NCI-H510A treated with DMSO at 0.1 percent for 48 hours (cell line): Measurements from ENCODE around the gene RTL5.

Experiments used
- DNase-seq: peaks from one replicate; lab custom pipeline; 2025; lab: John Stamatoyannopoulos, UW

Gene RTL5

GRCh38 chrX:72129661-72130060, 2.1 kb downstream of the RTL5 start:
- DNase-seq, result no peak

GRCh38 chrX:72128881-72129280, 2.8 kb downstream of the RTL5 start:
- DNase-seq, result peak; percentile 14

- DNase-seq, result no peak
Measured at GRCh38 chrX:72128183-72128834, 3.4 kb downstream of the RTL5 start.

- DNase-seq, result no peak
Measured at GRCh38 chrX:72127332-72127731, 4.4 kb downstream of the RTL5 start.

DNA sequence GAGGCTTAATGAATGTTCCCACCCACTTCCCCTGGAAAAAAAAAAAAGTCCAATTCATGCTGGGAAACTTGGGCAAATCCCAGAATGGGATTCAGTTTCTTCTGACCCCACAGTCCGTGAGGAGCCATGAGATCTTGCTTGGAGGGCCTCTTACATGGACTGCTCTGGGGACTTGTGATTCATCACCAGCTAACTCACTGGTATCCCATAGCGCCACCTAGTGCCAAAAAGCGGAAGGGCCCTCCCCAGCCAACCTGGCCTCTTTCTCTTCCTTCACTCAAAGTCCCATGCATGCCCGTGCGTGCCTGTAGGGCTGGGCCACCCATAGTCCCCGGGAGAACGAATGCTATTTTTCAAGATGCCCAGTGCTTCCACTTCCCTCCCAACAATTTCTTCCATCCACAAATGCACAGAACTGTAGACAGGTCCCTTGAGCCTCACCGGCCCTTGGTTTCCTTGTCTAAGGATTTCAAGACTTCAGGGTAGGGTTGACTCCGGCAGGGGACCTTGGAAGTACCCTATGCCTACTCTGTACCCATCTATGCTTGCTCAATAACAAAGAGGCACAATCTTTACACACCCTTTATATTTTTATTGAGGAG, 5.1 kb downstream of the RTL5 start:
- DNase-seq, result peak; percentile 61

DNA sequence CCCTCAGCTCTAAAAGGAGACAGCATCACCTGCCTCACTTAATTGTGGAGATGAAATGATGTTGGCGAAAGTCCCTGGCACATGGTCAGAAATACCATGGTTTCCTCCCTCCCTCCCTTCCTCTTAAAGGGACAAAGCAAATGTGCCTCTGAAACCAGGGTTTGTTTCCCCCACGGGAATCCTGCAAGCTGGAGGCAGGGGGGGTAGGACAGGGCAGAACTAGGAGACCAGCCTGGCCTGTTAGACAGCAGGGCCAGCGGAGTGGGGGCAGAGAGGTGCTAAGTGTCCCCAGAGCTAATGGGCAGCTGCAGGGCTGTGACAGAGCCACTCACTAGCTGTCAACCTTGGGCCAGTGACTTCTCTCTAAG, 5.7 kb downstream of the RTL5 start:
- no peak for DNase-seq

DNA sequence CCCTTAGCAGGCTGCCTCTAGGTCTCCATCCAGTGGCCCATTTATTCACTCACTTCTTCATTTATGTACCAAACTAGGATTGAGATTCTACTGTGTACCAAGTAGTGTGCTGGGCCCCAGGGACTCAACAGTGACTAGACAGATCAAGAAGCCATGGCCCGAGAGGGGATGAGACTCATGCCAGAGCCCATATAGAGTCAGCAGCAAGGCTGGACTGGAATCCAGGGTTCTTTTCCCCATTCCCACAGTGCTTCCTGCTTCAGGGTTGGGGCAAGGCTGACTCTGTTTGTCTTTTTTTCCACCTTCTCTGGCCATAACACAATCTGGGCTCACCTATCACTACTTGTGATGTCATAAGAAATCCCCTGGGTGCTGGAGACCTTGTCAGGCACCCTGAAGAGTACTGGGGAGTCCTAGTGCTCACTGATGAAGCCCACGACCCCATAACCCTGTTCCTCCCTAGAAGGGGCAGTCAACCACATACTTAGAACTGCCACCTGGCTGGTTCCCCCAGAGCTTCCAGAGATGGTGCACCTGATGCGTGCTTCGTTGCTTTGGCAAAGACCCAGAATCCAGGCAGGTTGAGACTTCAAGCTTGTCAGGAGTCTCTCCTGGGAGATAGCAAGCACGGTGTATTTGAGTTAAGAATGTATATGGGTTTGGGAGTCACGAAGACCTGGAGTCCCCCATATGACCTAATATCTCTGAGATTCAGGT, 6.2 kb downstream of the RTL5 start:
- no peak for DNase-seq

DNA sequence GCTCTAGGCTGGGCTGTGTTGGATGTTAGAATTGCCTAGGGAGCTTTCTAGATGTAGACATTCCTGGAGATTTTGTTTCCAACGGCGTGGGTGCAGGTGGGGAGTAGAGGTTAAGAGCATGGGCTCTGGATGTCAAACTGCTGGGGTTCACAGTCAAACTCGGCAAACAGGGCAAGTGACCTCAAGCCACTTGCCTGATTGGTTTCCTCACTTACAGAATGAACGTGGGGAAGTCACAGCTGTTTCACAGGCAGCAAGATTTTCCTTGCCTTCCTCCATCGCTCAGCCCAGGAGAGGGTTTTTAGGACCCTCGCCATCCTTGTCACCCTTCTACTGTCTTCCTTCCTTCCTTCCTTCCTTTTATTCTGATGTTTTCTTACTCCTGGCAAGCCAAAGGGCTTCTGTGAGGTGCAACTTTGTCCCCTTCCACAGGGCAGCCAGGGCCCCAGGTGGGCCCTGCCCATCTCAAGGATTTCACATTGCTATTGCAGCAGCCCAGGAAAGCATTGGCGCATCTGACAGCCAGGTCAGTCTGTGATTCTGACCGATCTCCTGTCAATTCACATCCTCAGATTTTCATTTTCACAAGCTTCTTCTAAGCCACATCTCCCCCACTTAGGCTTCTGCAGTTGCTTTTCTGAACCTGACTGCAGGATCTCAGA, 7.0 kb downstream of the RTL5 start:
- no peak for DNase-seq

GRCh38 chrX:72123471-72124185, 8.1 kb downstream of the RTL5 start:
- no peak for DNase-seq

DNA sequence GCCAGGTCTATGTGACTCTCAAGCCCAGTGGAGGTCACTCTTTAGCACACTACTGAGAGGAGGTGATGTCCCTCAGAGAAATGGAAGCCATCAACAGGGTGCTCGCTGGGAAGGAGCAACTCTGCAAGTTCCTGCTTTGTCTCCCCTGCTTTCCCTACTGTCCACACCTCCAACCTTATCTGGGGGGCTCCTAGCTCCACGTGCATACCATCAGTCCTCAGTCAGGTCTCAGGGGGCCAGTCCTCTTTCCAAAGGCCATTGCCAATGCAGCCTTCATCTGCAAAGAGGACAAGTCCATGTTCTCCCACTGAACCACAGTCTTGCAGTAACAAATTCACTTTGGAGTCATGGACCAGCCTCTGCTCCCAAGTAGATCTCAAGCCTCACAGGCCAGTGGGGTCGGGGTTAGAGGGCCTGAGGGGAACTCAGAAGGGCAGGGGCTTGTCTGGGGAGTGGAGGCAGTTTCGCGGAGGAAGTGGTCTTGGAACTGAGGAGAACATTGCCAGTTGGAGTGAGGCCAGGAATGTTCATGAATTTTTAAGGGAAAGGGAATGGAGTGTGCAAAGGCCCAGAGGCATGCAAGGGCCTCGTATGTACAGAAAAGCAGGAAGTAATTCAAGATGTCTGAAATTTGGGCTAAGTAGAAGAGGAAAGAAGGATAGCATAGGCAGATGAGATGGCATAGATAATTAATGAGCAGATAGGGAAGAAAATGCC, 8.9 kb downstream of the RTL5 start:
- DNase-seq, result no peak

GRCh38 chrX:72121383-72121782, 10.3 kb downstream of the RTL5 start:
- DNase-seq, result no peak

- no peak for DNase-seq
Measured at GRCh38 chrX:72120837-72121236, 10.9 kb downstream of the RTL5 start.

DNA sequence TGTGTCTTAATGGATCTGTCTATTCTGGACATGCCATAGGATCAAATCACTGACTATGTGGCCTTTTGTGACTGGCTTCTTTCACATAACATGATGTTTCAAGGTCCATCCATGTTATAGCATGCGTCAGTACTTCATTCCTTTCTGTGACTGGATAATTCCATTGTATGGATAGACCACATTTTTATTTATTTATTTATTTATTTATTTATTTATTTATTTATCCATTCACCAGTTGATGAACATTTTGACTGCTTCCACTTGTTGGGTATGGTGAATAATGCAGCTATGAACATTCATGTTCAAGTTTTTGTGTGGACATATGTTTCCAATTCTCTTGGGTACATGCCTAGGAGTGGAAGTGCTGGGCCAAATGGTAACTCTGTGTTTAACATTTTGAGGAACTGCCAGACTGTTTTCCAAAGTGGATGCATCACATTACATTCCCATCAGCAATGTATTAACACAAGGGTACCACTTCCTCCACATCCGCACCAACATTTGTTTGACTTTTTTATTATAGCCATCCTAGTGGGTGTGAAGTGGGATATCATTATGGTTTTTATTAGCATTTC, 14.0 kb downstream of the RTL5 start:
- no peak for DNase-seq

- no peak for DNase-seq
Measured at GRCh38 chrX:72115380-72115779, 16.3 kb downstream of the RTL5 start.

DNA sequence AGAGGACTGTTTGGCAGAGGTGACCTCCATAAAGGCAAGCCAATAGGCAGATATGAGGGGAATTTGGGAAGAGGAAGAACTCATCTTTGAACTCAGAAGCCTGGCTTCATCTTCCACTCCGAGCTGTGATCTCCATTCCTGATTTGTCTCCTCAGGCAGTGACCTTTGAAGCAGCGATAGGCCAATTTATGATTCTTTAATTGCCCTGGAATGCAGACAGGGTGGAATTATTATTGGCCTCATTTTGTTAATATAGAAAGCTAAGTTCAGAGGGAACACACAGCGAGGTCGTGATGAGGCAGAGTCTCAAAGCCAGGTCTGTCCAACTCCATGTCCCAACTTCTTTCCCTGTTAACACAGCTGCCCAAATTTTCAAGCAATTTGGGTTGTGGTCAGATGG, 16.9 kb downstream of the RTL5 start:
- no peak for DNase-seq

GRCh38 chrX:72114306-72114705, 17.4 kb downstream of the RTL5 start:
- DNase-seq, result no peak

- DNase-seq, result no peak
Measured at GRCh38 chrX:72113461-72113860, 18.3 kb downstream of the RTL5 start.

DNA sequence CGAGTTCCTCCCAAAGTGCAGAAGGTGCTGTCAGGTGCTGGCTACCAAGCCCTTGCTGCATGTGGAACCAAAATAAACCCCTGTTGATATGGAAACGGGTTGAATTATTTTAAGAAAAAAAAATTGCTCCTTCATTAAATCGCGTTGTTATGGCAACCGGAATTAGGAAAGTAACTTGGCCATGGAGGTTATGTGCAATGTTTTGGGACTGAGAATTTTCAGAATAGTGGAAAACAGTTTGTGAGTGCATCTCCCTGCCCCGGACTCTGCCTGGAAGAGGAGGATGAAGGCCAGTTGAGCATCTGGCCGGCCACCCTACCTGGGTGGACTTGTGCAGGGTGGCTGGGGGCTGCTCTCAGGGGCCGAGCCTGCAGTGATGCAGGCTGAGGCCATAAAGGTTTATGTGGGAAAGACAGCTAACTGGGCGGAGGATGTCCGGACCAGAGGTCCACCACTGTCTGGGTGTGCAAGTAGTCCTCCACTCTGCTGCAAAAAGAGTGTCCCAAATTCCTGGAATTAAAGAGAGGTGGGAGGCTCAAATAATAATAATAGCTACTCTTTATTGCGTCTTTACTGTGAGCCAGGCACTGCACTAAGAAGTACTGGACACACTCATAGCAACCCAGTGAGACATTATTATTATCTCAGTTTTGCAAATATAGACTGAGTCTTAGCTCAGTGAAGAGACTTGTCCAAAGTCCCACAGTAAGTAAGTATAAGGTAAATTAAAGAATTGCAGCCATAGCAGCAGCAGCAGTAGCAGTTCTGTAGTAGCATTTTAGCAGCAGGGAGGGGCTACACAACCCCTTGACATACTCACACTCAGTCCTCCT, 20.6 kb downstream of the RTL5 start:
- DNase-seq, result no peak

DNA sequence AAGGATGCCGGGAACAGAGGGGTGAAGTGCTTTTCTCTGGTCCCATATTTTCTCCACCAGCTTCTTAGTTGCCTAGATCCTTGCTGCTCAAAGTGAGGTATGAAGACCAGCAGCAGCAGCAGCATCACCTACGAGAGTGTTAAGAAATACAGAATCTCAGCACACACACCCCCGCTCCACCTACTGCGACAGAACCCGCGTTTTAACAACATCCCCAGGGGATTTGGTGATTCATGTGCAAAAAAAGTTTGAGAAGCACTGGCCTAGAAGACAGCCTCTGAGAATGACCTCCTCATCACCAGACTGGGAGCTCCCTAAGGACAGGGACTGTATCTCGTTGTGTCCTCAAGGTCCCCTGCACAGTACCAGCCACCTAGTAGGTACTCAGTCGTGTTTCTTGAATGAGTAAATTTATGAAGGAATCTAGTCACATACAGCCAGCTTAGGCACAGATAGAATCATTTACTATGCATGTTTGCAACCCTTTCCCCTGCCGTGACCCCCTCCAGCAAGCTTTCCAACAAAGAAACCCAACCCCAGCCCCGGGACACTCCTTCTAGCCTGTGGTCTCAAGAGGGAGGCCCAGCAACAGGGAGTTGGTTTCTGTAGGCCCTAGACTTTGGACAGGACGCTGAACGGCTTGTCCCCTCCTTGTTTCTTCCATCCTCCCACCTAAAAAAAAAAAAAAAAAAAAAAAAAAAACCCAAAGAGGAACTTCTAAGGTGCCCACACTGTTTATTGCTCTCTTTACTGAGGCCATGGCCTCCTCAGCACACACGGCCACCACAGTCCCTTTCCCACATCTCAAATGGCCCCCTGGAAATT, 21.5 kb downstream of the RTL5 start:
- no peak for DNase-seq

DNA sequence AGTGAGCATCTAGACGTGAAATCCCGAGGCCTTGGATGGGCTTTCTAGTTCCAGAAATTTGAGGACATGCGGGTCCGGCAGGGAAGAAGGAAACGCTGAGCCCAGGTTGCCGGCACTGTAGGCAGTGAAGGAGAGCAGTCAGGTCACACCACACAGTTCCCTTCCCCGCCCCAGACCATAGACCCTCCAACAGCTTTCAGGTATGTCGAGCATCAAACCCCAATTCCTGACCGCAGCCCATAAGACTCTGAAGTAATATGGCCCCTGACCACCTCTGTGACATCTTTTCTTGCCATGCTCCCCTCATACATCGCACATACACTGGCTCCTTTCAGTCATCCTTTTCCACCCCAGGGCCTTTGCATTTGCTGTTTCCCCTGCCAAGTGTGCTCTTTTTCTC, 23.0 kb downstream of the RTL5 start:
- DNase-seq, result no peak
